ENCODE measurements around the gene ONECUT1. TPM values are rescaled to one million over a fixed set of nuclear protein-coding genes. Genes with fewer than 3 reads are reported as not detected.

Gene ONECUT1
- total RNA-seq, 1 donor from 2014 or later = not detected

GRCh38 chr15:52735231-52736089 is 54.7 kb downstream of the ONECUT1 start:
- FAIRE-seq (no peak), DNase-seq (ENCODE audit: low spot score in 2 of 2) (peak; percentile 36 to 67)

- DNase-seq (ENCODE audit: low spot score in 2 of 2) = no peak
- no peak for FAIRE-seq
These were observed 55.8 kb downstream of the ONECUT1 start for GRCh38 chr15:52734329-52734728.

GRCh38 chr15:52733696-52734255 is 56.4 kb downstream of the ONECUT1 start:
- FAIRE-seq (no peak), DNase-seq (ENCODE audit: low spot score in 2 of 2) (no peak)

- no peak for FAIRE-seq
- DNase-seq (ENCODE audit: low spot score in 2 of 2) = no peak
These were observed 57.0 kb downstream of the ONECUT1 start for GRCh38 chr15:52733088-52733487.

- FAIRE-seq (no peak), DNase-seq (ENCODE audit: low spot score in 2 of 2) (no peak)
These were observed 57.6 kb downstream of the ONECUT1 start for GRCh38 chr15:52732551-52732950.

- DNase-seq (ENCODE audit: low spot score in 2 of 2) (no peak), FAIRE-seq (no peak)
These were observed 58.2 kb downstream of the ONECUT1 start for GRCh38 chr15:52731732-52732470.

GRCh38 chr15:52731004-52731403 is 59.1 kb downstream of the ONECUT1 start:
- DNase-seq (ENCODE audit: low spot score in 2 of 2) = no peak
- FAIRE-seq = no peak

- FAIRE-seq = no peak
- no peak for DNase-seq (ENCODE audit: low spot score in 2 of 2)
These were observed 59.5 kb downstream of the ONECUT1 start for GRCh38 chr15:52730594-52730993.

GRCh38 chr15:52730173-52730572 is 60.0 kb downstream of the ONECUT1 start:
- DNase-seq (ENCODE audit: low spot score in 2 of 2) = no peak

GRCh38 chr15:52728899-52729298 is 61.2 kb downstream of the ONECUT1 start:
- FAIRE-seq = no peak
- DNase-seq (ENCODE audit: low spot score in 2 of 2) = no peak

More at GRCh38 chr15:52730173-52730572, 60.0 kb downstream of the ONECUT1 start:
- no peak for FAIRE-seq

- DNase-seq (ENCODE audit: low spot score in 2 of 2) (no peak), FAIRE-seq (no peak)
These were observed 62.3 kb downstream of the ONECUT1 start for GRCh38 chr15:52727815-52728214.

GRCh38 chr15:52726195-52726594 is 63.9 kb downstream of the ONECUT1 start:
- FAIRE-seq = no peak
- no peak for DNase-seq (ENCODE audit: low spot score in 2 of 2)

- FAIRE-seq (no peak), DNase-seq (ENCODE audit: low spot score in 2 of 2) (no peak)
These were observed 71.6 kb downstream of the ONECUT1 start for GRCh38 chr15:52718551-52718950.

GRCh38 chr15:52717924-52718323 is 72.2 kb downstream of the ONECUT1 start:
- no peak for DNase-seq (ENCODE audit: low spot score in 2 of 2)
- no peak for FAIRE-seq

- DNase-seq (ENCODE audit: low spot score in 2 of 2) (no peak), FAIRE-seq (no peak)
These were observed 72.7 kb downstream of the ONECUT1 start for GRCh38 chr15:52717481-52717880.

GRCh38 chr15:52716536-52716935 is 73.6 kb downstream of the ONECUT1 start:
- FAIRE-seq (no peak), DNase-seq (ENCODE audit: low spot score in 2 of 2) (no peak)

- FAIRE-seq (no peak), DNase-seq (ENCODE audit: low spot score in 2 of 2) (no peak)
These were observed 74.7 kb downstream of the ONECUT1 start for GRCh38 chr15:52715411-52715810.

GRCh38 chr15:52714968-52715367 is 75.2 kb downstream of the ONECUT1 start:
- DNase-seq (ENCODE audit: low spot score in 2 of 2) (no peak), FAIRE-seq (no peak)

GRCh38 chr15:52710708-52711389 is 79.3 kb downstream of the ONECUT1 start:
- FAIRE-seq (no peak), DNase-seq (ENCODE audit: low spot score in 2 of 2) (no peak)

- no peak for DNase-seq (ENCODE audit: low spot score in 2 of 2)
- FAIRE-seq = no peak
These were observed 80.0 kb downstream of the ONECUT1 start for GRCh38 chr15:52710050-52710707.

Measured in frontal cortex (tissue), 4 donors.